ENCODE measurements around the gene C17orf58.
A peak's percentile ranks its signal among the peaks of the same experiment; 100 is the strongest.
"Not testable (repeated sequence)": the region's sequence is repeated elsewhere in the genome, so short reads cannot be mapped to it uniquely, and the experiment has no call there.

The C17orf58 gene

DNA sequence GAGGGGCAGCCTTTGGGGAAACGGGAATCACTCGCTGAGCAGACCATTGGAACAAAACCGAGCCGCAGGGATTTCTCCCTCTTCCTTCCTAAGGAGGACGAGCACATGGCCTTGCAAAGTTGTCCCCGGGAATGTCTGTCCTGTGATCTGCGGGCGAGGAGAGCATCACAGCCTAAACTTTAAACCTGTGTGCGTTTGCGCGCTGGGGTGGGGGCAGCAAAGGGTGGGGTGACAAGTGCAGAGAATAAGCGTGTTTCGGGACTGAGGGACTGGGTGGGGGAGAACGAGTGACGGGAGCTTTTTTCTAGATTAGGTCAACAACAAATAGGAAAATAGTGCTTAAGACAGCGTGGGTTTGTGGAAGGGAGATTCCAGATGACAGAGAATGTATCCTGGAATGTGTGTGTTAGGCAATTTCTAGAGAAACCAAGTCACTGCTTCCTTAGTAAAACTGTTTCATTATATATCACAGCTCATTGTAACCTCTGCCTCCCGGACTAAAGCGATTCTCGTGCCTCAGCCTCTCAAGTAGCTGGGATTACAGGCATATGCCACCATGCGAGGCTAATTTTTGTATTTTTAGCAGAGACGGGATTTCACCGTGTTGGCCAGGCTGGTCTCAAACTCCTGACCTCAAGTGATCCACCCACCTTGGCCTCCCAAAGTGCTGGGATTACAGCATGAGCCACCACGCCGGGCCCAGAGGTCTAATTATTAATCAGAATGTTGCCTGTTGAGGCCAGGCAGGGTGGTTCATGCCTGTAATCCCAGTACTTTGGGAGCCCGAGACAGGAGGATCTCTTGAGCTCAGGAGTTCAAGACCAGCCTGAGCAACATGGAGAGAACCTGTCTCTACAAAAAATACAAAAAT lies at the start of gene C17orf58:
TSS of gene C17orf58 (minus strand) at position 169 of the 871 bp plus-strand sequence. CDS start 271 bp downstream, outside the sequence.
- DNase-seq (ENCODE audit: low spot score): peak; percentile 13

- DNase-seq (ENCODE audit: low spot score): peak; percentile 49
These were observed 40.3 kb upstream of the C17orf58 start for GRCh38 chr17:68036304-68037147.

DNA sequence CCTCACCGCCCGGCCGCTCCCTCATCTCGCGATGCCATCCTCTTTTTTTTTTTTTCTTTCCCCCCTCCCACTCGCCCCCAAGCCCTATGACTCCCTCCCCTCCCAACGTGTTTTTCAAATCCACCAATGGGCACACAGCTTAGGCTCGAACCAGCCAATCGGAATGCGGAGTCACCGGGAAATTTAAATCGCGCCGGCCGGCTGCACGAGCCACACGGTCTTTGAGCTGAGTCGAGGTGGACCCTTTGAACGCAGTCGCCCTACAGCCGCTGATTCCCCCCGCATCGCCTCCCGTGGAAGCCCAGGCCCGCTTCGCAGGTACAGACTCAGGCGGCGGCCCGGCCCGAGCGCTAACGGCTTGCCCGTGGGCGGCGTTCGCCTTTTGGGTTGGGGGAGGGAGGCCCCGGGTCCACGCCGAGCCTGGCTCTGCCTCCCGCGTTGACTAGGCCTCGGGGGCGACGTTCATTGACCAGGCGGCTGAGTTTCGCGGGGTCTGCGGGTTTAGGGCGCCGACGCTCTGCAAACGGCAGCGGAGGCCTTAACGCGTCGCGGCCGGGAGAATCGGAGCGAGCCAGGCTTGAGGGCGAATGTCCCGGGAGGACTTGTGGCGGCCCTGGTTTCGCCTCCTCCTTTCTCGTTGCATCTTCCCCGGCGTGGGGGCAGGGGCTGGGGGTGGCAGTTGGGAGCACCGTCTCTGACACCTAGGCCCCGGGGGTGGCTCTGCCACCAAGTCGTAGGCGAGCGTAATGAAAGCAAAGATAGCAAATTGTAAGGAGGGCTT lies 39.4 kb upstream of the C17orf58 start, which contains the start of gene KPNA2:
TSS of gene KPNA2 (plus strand) at position 213 of the 781 bp plus-strand sequence. CDS start 1,398 bp downstream, outside the sequence.
- DNase-seq (ENCODE audit: low spot score): peak; percentile 97

- DNase-seq (ENCODE audit: low spot score): no peak
These were observed 38.9 kb upstream of the C17orf58 start for GRCh38 chr17:68035131-68035522.

GRCh38 chr17:68034452-68034776 lies 38.1 kb upstream of the C17orf58 start:
- DNase-seq (ENCODE audit: low spot score): no peak

DNA sequence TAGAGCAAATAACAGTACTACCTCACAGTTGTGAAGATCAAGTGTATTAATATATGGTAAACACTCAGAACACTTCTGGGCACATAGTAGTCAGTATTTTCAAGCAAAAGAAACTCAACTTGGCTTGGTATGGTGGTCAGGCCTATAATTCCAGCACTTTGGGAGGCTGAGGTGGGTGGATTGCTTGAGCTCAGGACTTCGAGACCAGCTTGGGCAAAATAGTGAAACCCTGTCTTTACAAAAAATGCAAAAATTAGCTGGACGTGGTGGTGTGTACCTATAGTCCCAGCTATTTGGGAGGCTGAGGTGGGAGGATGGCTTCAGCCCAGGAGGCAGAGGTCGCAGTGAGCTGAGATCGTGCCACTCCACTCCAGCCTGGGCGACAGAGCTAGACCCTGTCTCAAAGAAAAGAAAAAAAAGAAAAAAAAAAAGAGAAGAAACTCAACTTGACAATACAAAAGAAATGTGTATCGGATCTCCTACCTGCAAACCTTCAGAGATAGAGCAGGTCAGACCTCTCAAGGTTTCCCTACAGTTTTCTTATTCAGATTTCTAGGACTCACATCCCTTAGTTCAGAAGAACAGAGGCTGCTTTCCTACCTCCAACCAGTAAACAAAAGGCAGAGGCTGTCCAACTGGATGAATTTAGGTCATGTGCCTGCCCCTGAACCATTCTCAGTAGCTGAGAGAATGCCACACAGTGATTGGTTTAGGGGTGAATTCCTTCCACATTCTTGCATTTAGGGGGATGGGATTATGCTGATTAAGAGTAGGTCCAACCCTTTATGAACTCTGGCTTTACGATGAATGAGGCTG lies 37.6 kb upstream of the C17orf58 start:
- DNase-seq (ENCODE audit: low spot score): peak; percentile 92

GRCh38 chr17:68029512-68030215 lies 33.4 kb upstream of the C17orf58 start:
- DNase-seq (ENCODE audit: low spot score): no peak

- not testable (repeated sequence) for DNase-seq (ENCODE audit: low spot score)
These were observed 26.3 kb upstream of the C17orf58 start for GRCh38 chr17:68022547-68022946.

DNA sequence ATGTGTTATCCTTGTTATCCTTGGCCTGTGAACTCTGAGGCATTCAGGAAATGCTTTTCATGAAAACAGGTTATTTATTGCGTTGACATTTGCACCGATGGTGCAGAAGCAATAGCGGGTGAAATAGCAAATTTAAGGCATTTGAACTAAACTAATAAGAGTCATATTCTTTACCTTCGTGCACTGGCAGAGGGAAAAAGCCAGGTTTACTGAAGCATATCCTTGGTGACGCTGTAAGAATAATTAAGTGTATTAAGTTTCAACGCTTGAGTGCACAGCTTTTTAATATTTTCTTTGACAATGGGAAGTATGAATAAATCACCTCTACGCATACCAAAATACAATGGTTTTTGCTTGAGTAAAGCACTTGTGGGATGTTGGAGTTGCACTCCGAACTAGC lies 25.7 kb upstream of the C17orf58 start:
- DNase-seq (ENCODE audit: low spot score): no peak

DNA sequence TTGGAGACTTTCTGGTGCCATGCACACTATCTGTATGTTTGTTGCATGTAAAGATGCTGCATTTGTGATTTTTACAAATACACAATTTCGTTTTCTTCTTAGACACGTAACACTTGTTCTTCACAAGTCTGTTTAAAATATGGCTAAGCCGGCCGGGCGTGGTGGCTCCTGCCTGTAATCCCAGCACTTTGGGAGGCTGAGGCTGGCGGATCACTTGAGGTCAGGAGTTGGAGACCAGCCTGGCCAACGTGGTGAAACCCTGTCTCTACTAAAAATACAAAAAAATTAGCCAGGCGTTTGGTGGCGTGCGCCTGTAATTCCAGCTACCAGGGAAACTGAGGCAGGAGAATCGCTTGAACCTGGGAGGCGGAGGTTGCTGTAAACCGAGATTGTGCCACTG lies 24.5 kb upstream of the C17orf58 start:
- not testable (repeated sequence) for DNase-seq (ENCODE audit: low spot score)

DNA sequence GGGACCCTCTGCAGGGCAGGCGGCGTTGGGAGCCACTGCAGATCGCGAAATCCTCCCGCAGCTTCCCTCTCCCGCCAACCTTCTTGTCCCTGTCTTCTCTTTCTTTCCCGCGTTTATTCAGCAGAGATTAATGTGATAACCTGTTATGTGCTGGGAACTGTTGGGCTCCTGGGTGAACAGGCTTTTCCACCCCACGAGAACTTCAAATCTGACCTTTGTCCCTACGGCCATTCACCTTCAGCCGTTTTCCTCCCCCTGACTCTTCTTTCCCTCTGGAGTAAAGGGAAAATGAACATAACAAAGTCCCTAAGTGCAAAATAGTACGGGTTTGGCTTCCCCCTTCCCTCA lies 24.1 kb upstream of the C17orf58 start:
- DNase-seq (ENCODE audit: low spot score): no peak

GRCh38 chr17:68019675-68020408 lies 23.6 kb upstream of the C17orf58 start:
- DNase-seq (ENCODE audit: low spot score): peak; percentile 91

GRCh38 chr17:68019336-68019674 lies 23.0 kb upstream of the C17orf58 start:
- no peak for DNase-seq (ENCODE audit: low spot score)

GRCh38 chr17:68018493-68018892 lies 22.2 kb upstream of the C17orf58 start:
- not testable (repeated sequence) for DNase-seq (ENCODE audit: low spot score)

- DNase-seq (ENCODE audit: low spot score): no peak
These were observed 20.6 kb upstream of the C17orf58 start for GRCh38 chr17:68016838-68017237.

GRCh38 chr17:68015081-68015723 lies 18.9 kb upstream of the C17orf58 start:
- no peak for DNase-seq (ENCODE audit: low spot score)

- DNase-seq (ENCODE audit: low spot score): no peak
These were observed 17.1 kb upstream of the C17orf58 start for GRCh38 chr17:68013385-68013784.

GRCh38 chr17:68011199-68011665 lies 15.0 kb upstream of the C17orf58 start:
- DNase-seq (ENCODE audit: low spot score): peak; percentile 57

DNA sequence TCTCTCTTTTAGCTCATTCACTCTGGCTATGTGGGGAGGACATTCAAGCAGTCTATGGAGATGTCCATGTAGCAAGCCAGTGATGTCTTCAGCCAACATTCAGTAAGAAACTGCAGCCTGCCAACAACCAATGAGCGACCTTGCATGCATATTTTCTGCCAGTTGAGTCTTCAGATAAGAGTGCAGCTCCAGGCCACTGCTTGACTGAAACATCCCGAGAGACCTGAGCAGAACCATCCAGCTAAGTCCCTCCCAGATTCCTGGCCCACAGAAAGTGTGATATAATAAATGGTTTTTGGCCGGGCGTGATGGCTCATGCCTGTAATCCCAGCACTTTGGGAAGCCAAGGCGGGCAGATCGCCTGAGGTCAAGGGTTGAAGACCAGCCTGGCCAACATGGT lies 10.5 kb upstream of the C17orf58 start:
- no peak for DNase-seq (ENCODE audit: low spot score)
